Left colon (tissue), 2 donors: ENCODE measurements around the gene FAM228A. TPM values are rescaled to one million over a fixed set of nuclear protein-coding genes. Genes with fewer than 3 reads are reported as not detected.
"Not testable (repeated sequence)": the region's sequence is repeated elsewhere in the genome, so short reads cannot be mapped to it uniquely, and the experiment has no call there.

Experiments used
- ATAC-seq: fragments of 200-7000 bp; cut with Tn5 transposase; one replicate; pipeline ENCODE4 v1.9.1; 2020; ENCODE audit warnings: mild to moderate bottlenecking, moderate library complexity
- DNase-seq, 2 donors: peaks; one replicate each; pipeline ENCODE4 v3.0.0-alpha.2; 2020
- intact Hi-C, 2 donors: fragments of 100-400 bp; cut with DNase I in 1 of 2; cut with micrococcal nuclease in 1 of 2; formaldehyde crosslinking; loops; one replicate each; pipeline versions ENCODE4 v1.11.2 to v1.14.0; 2022; cut with DNase I, micrococcal nuclease
- long read RNA-seq: library from polyadenylated mRNA; unstranded; transcript quantifications from one replicate; pipeline ENCODE4 v2.0.0, GENCODE V29; 2021
- total RNA-seq, 2 donors: library from RNA; stranded (reverse); fragmentation: NEBNext Ultra II Directional; extraction: Animal tissue kit (Norgen Biotek cat#: 25700); gene quantifications; one replicate each; pipeline ENCODE4 v1.2.1, GENCODE V29; 2021
- donor health status: DM: no; HTN: no; CAD: no.
- donor health status: DM: yes; HTN: yes; CAD: no.

Gene FAM228A
- not detected for total RNA-seq
- long read RNA-seq = 0 reads

DNA sequence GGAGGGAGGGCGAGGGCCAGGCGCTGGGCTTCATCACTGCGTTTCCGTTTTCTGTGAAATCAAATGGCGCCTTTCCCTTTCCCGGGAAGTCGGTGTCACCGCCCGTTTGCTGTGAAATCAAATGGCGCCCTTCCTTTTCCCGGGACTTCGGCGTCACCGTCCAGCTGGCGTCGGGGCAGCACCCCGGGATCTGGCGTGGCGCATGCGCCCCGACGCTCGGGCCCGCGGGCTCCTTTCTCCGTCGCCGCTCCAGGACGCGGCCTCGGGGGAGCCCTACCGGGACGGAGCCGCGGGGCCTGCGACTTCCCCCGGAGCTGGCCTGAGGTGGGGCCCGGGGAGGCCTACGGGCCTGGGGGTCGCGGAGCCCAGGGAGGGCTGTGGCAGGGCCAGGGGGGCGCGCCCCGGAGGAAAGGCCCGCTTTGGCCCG, at the start of gene FAM228A:
TSS of gene FAM228A (plus strand) at position 203 of the 427 bp plus-strand sequence. CDS start 428 bp downstream, outside the sequence.
- ATAC-seq = no peak

DNA sequence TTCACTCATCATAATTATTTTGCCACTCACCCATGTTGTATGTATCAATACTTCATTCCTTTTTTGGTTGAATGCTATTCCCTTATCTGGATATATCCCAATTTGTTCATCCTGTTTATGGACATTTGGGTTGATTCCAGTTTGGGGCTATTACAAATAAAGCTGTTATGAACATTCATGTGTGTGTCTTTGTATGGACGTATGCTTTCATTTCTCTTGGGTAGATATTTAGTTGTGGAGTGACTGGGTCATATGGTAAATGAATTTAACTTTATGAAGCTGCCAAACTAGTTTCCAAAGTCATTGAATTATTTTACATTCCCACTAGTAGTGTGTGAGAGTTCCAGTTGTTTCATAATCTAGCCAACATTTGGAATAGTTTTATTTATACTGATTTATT, 48.9 kb upstream of the FAM228A start:
- ATAC-seq (no peak), DNase-seq (no peak)
- intact Hi-C loops = no loop called here

More for the DNA sequence above, at the start of gene FAM228A:
- intact Hi-C loops = no loop called here
- no peak for DNase-seq

DNA sequence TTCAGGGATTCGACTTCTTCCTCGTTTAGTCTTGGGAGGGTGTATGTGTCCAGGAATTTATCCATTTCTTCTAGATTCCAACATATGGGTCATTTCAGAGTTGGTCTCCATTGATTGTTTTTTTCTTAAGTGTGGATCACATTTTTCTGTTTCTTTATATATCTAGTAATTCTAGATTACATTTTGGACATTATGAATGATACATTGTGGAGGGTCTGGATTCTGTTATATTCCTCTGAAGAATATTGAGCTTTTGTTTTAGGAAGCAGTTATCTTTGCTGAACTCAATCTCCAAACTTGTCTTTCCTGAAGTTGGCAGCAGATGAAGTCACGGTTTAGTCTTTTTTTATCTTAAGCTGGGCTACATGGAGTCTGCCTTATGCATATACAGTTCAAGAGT, 42.3 kb upstream of the FAM228A start:
- intact Hi-C loops = no loop called here
- DNase-seq (no peak), ATAC-seq (no peak)

DNA sequence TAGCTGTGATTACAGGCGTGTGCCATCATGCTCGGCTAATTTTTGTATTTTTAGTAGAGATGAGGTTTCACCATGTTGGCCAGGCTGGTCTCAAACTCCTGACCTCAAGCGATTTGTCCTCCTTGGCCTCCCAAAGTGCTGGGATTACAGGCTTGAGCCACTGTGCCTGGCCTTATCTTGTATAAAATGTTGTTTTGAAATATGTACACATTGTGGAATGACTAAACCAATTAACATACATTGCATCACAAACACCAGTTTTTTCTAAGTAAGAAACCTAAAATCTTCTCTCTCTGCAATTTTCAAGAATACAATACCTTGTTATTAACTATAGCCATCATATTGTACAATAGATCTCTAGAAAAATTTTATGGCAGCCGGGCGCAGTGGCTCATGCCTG, 34.5 kb upstream of the FAM228A start:
- ATAC-seq, intact Hi-C loops, DNase-seq: not testable (repeated sequence)

DNA sequence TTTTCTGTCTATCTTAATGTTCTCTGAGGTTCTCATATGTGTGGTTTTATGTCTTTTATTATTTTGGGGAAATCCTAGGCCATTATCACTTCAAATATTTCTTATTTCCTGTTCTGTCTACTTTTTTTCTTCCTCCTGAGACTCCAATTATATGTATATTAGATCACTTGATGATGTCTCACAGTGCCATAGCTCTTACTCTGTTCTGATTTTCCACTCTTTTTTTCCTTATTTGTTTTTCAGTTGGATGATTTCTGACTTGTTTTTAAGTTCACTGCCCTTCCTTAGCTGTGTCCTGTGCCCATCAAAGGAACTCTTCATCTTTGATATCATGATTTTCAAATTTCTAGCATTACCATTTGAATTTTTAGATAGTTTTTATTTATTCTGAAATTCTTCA, 27.5 kb upstream of the FAM228A start:
- DNase-seq (no peak), ATAC-seq (no peak)
- intact Hi-C loops = no loop called here

DNA sequence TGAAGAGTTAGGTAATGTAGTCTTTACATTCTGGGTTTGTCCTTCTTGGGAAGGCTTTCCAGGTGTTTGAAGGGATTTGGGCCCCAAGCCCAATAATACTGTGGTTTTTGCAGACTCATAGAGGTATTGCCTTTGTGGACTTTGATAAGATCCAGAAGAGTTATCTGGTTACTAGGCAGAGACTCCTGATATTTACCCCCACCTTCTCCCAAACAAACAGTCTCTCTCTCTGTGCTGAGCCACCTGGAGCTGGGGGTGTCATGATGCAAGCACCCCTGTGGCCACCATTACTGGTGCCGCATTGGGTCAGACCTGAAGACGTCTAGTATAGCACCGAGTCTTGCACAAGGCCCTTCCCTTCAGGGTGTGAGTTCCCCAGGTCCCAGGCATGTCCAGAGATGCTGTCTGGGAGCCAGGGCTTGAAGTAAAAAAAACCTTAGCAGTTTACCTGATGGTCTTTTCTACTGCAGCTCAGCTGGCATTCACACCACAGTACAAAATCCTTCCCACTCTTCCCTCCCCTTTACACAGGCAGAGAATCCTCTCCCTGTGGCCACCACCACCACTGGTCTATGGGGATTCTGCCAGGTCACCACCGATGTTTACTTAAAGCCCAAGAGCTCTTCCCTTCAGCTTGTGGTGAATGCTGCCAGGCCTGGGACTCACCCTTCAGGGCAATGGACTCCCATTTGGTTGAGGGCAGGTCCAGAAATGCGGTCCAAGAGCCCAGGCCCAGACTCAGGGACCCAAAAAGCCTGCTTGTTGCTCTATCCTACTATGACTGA, 22.2 kb upstream of the FAM228A start:
- no peak for DNase-seq
- no peak for ATAC-seq

DNA sequence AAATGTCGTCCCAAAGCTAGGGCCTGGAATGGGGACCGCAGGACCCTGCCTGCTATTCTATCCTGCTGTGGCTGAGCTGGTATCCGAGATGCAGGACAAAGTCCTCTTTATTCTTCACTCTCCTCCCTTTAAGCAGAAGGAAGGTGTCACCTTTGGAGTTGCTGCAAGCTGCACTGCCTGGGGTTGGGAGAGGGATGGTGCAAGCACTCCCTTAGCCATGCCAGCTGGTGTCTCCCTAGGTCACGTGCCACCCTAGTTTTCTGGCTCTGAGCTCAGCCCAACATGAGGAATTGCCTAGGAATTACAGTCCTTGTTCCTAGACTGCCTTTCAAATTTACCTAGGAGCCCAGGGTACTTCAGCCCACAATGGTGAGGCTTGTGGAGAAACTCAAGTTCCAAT, 21.4 kb upstream of the FAM228A start:
- intact Hi-C loops = no loop called here
- ATAC-seq = no peak
- DNase-seq = no peak

More for the DNA sequence above, 22.2 kb upstream of the FAM228A start:
- intact Hi-C loops = no loop called here

DNA sequence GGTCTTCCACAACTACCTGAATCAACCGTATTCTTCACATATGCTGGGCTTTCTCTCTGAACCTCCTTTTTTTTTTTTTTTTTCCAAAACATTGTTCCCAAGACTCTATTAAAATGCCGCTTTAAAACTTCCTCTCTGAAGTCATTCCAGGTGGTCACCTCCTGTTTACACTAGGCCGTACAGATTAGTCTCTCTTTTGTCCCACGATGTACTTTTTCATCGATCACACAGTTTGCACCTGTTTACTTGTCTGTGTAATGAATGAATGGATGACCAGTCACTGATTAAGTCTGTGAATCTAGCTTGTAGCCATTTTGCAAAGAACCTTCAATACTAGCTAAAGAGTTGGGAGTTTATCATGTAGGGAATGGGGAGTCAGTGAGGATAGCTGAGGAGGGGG, 16.7 kb upstream of the FAM228A start:
- no peak for ATAC-seq
- no peak for DNase-seq
- intact Hi-C loops = no loop called here

DNA sequence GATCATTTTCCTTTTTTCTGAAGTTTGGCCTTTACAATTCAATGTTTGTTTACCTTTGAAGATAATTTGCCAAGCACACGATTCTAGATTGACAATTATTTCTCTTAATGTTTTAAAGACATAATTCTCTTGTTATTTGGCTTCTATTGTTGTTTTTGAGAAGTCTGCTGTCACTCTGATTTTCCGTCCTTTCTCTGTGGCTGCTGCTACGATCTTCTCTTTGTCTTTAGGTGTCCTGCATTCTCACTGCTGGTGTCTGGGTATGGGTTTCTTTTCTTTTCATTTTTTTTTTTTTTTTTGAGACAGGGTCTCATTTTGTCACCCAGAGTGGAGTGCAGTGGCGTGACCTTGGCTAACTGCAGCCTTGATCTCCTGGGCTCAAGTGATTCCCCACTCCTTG, 15.1 kb upstream of the FAM228A start:
- ATAC-seq = no peak
- intact Hi-C loops = no loop called here
- DNase-seq = no peak

DNA sequence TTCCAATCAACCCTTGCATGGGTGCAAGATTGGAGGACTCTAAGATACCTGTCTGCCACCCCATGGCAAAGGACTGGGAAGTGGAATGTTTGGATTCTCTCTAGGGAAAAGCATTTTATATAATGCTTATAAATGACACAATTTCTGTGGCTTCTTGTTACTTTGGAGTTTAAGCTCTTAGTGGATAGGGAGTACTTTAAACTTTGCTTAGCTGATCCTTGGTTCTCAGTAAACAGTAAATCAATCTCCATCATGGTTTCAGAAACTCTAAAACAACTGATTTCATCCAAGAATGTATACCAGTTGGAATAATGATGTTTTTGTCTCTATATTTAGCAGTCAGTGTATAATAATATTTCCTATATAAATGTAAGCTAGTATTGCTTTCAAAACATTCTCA, 14.1 kb upstream of the FAM228A start:
- no peak for DNase-seq
- intact Hi-C loops = no loop called here
- no peak for ATAC-seq

DNA sequence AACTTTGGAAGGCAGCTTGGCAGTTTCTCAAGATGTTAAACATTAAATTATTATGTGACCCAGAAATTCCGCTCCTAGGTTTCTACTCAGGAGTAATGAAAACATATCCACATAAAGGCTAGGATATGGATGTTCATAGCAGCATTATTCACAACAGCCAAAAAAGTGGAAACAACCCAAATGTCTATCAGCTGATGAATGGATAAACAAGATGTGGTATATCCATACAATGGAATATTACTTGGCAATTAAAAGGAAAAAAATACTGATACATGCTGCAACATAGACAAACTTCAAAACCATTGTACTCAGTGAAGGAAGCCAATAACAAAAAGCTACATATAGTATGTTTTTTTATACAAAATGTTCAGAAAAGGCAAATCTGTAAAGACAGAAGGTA, 12.4 kb upstream of the FAM228A start:
- ATAC-seq = no peak
- DNase-seq = no peak
- intact Hi-C loops = no loop called here

DNA sequence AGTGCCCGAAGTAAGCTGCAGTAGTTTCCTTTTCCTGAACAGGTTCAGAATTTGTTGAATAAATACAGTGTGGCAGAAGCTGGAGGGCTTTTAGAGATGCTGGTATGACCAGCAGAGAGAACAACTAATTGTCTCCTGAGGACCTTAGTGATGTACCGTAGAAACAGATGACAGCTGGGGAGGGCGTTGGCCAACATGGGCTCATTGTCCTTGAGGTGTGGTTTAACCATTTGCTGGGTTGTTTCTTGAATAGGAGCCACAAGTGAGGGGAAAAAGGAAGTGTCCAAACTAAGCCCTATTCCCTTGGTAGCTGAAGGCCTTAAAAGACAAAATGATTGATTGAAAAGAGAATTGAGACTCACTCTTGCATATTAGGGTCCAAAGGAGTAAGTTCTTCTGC, 11.7 kb upstream of the FAM228A start:
- intact Hi-C loops = no loop called here
- ATAC-seq (no peak), DNase-seq (no peak)

DNA sequence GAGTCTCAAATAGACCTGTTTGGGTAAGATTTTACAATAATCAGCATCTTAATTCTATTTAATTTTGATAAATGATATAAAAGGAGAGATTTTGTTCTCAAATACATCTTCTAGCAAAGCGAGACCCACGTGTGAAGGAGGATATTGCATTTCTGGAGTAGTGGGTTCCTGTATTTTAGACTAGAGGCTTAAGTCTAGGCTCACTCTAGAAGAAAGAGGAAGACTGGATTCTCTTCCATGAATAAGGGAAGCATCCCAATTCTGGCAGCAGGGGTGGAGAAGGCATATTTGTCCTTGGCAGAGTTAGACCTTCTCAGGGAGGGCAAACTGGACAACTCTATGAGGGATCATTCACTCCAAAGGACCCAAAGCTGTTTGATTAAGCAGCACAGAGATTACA, 11.3 kb upstream of the FAM228A start:
- ATAC-seq (no peak), DNase-seq (no peak)
- intact Hi-C loops = no loop called here

DNA sequence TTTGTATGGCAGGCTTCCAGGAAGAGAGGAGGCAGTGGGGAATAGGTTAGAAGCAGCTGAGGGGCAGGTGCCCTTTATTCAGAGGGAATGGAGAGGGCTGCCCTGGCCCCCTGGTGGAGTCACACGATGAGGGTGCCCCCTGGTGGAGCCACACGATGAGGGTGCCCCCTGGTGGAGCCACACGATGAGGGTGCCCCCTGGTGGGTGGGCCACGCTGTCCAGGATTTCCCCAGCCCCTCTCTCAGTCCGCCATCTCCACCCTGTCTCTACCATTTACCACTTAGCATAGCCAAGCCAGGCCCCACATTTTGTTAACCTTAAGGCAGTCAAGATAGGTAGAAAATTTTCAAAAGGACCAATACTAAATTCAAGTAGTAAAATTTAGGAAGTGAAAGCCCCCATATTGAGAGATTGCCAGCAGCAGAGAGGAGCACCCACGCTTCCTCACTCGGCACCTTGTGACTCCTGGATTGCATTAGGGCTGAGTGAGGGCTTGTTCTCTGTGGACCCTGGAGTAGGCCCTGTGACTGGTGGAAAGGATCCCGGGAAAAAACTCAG, 10.4 kb upstream of the FAM228A start:
- DNase-seq (peak in 1 of 2 donors; percentile 39), ATAC-seq (peak; percentile 64)
- intact Hi-C loops = no loop called here

DNA sequence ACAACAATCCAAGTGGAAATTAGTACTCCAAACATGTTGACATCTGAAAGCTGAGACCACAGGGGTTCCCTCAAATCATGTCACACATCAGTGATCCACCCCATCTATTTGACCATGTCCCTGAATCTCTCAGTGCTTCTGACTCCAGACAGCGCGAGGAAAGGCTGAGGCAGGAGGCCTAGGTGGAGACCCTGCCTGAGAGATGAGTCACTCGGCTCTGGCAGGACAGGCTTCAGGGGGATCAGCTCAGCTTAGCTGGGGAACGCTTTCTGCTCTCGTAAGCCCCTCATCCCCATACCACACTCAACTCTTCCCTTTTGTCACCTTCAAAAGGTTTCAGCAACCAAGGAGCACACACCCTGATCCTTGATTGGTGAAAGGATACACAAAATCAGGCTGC, 5.8 kb upstream of the FAM228A start:
- intact Hi-C loops = no loop called here
- ATAC-seq = no peak
- no peak for DNase-seq

DNA sequence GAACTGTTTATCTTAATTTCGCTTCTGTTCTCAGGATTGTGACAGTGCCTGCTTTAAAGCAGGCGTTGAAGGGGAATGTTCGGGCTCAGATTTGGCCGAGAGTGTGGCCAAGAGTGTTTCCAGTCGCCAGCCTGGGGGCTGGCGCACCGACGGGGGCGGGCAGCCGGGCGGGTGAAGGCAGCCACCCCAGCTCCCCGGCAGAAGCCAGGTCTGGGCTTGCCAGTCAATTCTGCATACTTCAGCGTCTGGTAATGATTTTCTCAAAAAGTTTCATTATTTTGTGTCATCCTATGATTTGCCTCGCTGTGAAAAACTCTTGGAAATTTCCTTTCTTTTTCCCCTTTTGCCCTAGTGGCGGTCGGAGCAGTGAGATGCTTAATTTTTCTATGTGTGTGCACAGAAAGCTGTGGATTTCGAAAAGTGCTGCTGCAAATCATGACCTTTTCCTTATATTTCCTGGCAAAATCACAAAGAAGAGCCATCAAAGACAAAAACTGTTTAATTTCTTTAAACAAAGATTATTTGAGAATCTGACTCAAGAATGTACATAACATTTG, 856 bp downstream of the FAM228A start:
- DNase-seq (no peak), ATAC-seq (no peak)
- intact Hi-C loops = no loop called here

DNA sequence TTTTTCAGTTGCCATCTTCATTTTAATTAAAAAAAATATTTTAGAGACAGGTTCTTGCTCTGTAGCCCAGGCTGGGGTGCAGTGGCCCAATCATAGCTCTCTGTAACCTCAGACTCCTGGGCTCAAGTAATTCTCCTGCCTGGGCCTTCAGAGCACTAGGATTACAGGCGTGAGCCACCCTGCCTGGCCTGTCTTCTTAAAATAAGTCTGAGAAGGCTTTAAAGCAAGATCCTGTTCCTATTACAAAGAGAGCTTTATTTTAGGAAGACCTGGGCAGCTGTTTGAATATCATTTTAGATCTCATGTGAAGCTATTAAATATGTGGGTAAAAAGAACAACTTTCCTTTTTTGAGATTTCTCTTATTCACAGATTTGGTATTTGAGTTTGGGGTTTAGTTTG, 1.5 kb downstream of the FAM228A start:
- ATAC-seq (no peak), DNase-seq (no peak)
- intact Hi-C loops = no loop called here

DNA sequence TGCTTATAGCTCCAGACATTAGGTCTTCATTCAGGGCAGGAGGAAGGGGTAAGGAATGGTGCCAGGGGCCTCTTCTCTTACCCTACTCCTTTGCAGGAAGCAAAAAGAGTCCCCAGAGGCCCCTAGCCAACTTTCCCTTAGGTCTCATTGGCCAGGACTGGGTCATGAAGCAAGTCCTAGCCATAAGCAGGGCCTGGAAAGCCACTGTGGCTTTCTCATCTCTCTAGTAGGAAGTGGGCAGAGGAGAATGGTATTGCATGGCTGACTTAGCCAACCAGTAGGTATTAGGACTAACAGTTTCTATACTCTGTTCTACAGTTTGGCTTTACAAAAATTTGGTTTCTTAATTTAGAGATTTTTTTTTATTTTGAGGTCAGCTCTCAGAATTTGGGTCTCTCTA, 4.8 kb downstream of the FAM228A start:
- no peak for ATAC-seq
- intact Hi-C loops = no loop called here
- DNase-seq = no peak

DNA sequence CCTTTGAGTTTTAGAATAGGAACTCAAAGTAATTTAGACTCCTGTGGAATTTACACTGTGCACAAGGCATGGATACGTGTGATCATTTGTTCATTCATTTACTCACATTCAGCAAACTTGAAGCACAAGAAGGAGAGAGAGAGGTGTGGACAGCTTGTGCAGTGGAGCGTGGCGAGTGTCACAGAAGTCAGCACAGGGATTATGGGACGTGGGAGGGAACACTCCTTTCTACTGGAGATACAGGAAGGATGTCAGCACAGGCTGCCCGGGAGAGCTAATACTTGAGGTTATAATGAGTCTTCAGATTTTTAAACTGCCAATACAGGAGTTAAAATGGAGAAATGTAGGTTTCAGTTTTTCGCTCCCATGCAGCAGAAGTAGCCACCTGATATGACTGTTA, 7.0 kb downstream of the FAM228A start:
- ATAC-seq (no peak), DNase-seq (no peak)
- intact Hi-C loops = no loop called here

DNA sequence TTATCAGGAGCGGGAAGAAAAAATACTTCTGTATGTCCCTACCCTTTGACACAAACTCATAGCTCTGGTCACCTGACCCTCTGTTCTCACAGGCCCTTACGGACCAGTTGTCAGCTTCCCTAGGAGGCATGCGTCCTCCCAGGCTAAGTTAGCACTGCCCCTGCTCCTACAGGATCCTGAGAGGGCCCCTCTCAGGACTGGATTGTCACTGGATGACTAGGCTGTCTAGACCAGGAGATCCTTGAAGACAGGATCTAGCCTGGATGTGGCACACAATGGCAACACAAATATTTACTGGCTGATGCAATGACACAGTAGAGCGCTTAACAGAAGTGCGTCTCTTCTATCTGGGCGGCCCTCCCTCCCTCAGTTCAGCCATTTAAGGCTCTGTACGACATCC, 7.7 kb downstream of the FAM228A start:
- no peak for ATAC-seq
- no peak for DNase-seq
- intact Hi-C loops = no loop called here
